Thyroid gland (tissue), 4 donors: ENCODE data around the gene PPP1R13B. TPM values are rescaled to one million over a fixed set of nuclear protein-coding genes. Genes with fewer than 3 reads are reported as not detected.
A peak's percentile ranks its signal among the peaks of the same experiment; 100 is the strongest.

Source experiments
- DNase-seq, 2 donors: peaks; one replicate each; pipeline ENCODE4 v3.0.0-alpha.2; 2019
- H3K27ac ChIP-seq, 3 donors: fragments of 200-600 bp; sonication (generic); 1 replicate in 2 of 3; 2 replicates in 1 of 3; pipeline ENCODE4 v1.5.1; 2016 to 2019; ENCODE audit warnings: mild to moderate bottlenecking in 1 of 3, moderate library complexity in 1 of 3
- H3K27me3 ChIP-seq: fragments of 200-600 bp; sonication (generic); one replicate; pipeline ENCODE4 v1.5.1; 2019
- H3K36me3 ChIP-seq, 2 donors: fragments of 200-600 bp; sonication (generic); one replicate each; pipeline ENCODE4 v1.5.1; 2016 to 2019
- H3K4me1 ChIP-seq, 2 donors: fragments of 200-600 bp; sonication (generic); one replicate each; pipeline ENCODE4 v1.5.1; 2017 to 2019
- H3K4me3 ChIP-seq, 3 donors: fragments of 200-600 bp; sonication (generic); replicated peaks in 1 of 3; 1 replicate in 2 of 3; 2 replicates in 1 of 3; pipeline ENCODE4 v1.5.1; 2016; ENCODE audit warnings: mild to moderate bottlenecking in 1 of 3
- H3K9me3 ChIP-seq: fragments of 200-600 bp; sonication (generic); one replicate; pipeline ENCODE4 v1.5.1; 2017
- POLR2A ChIP-seq, 2 donors: fragments of 450-650 bp; IDR thresholded peaks; one replicate each; pipeline ENCODE4 v1.6.1; 2017; ENCODE audit warnings: antibody characterized with exemption in 2 of 2, mild to moderate bottlenecking in 2 of 2, moderate library complexity in 1 of 2
- WGBS, 2 donors: methylation state at CpG; one replicate each; pipeline ENCODE4 v1.1.5; 2017; 5-methylcytosine and 5-hydroxymethylcytosine counted together
- intact Hi-C: fragments of 100-400 bp; cut with DNase I; formaldehyde crosslinking; loops from one replicate; pipeline ENCODE4 v1.15.1; 2023
- total RNA-seq, 4 donors: library from RNA; depleted of rRNA; stranded (reverse); fragments of >200 nt; gene quantifications; one replicate each; pipeline ENCODE4 v1.2.3, GENCODE V29; 2016
- TF ChIP-seq, protein P1 (sequence below), 6 experiments: fragments of 200-600 bp in 3 of 6; fragments of 450-650 bp in 3 of 6; sonication (generic) in 3 of 6; IDR thresholded peaks; one replicate each; pipeline ENCODE4 v1.5.1; 2016 to 2019; ENCODE audit warnings: antibody characterized with exemption in 6 of 6, mild to moderate bottlenecking in 2 of 6, inconsistent platforms in 1 of 6, moderate library complexity in 1 of 6

PPP1R13B gene
- total RNA-seq, 4 donors from 2014 or later = 77.0 to 131 (median 81.8) TPM

DNA sequence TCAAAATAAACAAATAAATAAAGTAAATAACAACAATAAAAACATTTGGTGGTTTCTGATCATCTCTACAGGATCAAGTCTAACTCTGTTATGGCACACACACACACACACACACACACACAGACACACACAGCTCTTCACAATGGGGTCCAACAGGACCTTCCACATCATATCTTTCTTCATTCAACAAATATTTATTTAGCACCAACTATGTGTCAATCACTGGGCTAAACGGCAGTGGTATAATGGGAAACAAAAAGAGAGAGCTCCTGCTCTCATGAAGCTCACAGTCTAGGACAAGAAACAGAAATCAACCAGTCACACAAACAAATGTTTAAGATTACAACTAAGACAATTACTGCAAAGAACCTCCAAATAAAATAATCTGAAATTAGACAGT is 9.3 kb downstream of the PPP1R13B start:
- Histone ChIP-seq H3K4me1 (peaks cover 51 to 52% of the 10 kb centered on the region in 2 donors), H3K9me3 (no peaks in the 10 kb centered on the region), H3K4me3 (no peak overlapping the region), H3K27me3 (no peaks in the 10 kb centered on the region), H3K36me3 (no peaks in the 10 kb centered on the region), H3K27ac (peak overlapping the region; percentile 56 to 88 (median 87))
- intact Hi-C loops = no loop called here
- no peak for DNase-seq
- TF ChIP-seq, protein P1, sequence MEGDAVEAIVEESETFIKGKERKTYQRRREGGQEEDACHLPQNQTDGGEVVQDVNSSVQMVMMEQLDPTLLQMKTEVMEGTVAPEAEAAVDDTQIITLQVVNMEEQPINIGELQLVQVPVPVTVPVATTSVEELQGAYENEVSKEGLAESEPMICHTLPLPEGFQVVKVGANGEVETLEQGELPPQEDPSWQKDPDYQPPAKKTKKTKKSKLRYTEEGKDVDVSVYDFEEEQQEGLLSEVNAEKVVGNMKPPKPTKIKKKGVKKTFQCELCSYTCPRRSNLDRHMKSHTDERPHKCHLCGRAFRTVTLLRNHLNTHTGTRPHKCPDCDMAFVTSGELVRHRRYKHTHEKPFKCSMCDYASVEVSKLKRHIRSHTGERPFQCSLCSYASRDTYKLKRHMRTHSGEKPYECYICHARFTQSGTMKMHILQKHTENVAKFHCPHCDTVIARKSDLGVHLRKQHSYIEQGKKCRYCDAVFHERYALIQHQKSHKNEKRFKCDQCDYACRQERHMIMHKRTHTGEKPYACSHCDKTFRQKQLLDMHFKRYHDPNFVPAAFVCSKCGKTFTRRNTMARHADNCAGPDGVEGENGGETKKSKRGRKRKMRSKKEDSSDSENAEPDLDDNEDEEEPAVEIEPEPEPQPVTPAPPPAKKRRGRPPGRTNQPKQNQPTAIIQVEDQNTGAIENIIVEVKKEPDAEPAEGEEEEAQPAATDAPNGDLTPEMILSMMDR (IDR thresholded peaks at IDR 0.05) = no peak
- TF ChIP-seq POLR2A (IDR thresholded peaks at IDR 0.05) = no peak
- WGBS, 2 donors = 63% methylated on average over 1 of the region's 1 CpG

DNA sequence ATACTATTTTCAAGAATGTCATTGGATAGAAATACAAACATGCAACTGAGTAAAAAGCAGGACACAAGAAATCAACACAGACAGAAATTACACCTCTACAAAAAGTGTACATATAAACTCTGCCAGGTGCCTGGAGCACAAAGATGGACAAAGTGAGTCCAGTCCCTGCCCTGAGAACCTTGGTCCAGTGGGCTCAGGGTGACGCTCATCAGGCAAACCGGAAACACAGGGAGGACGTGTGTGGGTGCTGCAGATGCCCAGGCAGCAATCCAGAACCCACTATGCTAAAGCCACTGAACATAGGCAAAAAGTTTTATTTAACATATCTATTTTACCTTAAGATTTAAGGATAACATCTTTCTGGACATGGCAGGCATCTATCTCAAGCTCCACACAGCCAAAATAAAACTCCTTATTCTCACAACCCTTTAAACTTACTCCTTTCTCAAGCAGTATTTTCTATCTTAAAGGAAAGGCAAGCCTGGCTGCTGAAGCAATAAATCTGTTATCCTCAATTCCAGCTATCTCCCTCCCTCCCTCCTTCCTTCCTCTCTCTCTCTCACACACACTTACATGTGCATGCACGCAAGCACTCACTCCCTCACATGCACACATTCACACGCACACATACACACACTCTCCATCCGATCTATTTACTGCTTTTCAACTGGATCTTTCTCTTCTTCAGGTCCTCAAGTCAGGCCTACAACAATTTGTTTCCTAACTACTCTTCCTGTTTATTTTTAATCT is 10.2 kb downstream of the PPP1R13B start:
- Histone ChIP-seq H3K4me3 (no peak overlapping the region), H3K27me3 (no peaks in the 10 kb centered on the region), H3K27ac (peak overlapping the region; percentile 56 to 88 (median 87)), H3K36me3 (no peaks in the 10 kb centered on the region), H3K9me3 (no peaks in the 10 kb centered on the region), H3K4me1 (peaks cover 42 to 44% of the 10 kb centered on the region in 2 donors)
- intact Hi-C loops = no loop called here
- no peak for TF ChIP-seq POLR2A (IDR thresholded peaks at IDR 0.05)
- TF ChIP-seq, protein P1 (IDR thresholded peaks at IDR 0.05) = no peak
- 37 to 47% methylated on average over 6 of the region's 6 CpGs for WGBS, 2 donors
- DNase-seq = no peak

DNA sequence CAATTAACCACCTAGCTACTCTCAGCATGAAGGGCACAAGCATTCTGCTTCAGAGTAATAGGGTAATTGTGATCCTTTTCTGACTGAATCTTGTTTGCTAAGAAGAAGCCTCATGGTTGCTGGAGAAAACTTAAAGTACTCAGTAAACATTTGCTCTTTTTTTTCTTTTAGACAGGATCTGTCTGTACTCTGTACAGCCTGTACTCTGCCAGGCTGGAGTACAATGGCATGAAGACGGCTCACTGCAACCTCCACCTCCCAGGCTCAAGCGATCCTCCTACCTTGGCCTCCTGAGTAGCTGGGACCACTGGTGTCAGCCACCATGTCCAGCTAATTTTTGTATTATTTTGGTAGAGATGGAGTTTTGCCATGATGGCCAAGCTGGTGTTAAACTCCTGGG is 12.4 kb downstream of the PPP1R13B start:
- H3K27ac ChIP-seq = no peak overlapping the region
- no peaks in the 10 kb centered on the region for H3K36me3 ChIP-seq
- H3K27me3 ChIP-seq = no peaks in the 10 kb centered on the region
- 95 to 97% methylated on average over 2 of the region's 2 CpGs for WGBS, 2 donors
- TF ChIP-seq, protein P1 (IDR thresholded peaks at IDR 0.05) = no peak
- TF ChIP-seq POLR2A (IDR thresholded peaks at IDR 0.05) = no peak
- peaks cover 34 to 43% of the 10 kb centered on the region in 2 donors for H3K4me1 ChIP-seq
- H3K9me3 ChIP-seq = no peaks in the 10 kb centered on the region
- intact Hi-C loops = no loop called here
- H3K4me3 ChIP-seq = no peak overlapping the region
- no peak for DNase-seq

DNA sequence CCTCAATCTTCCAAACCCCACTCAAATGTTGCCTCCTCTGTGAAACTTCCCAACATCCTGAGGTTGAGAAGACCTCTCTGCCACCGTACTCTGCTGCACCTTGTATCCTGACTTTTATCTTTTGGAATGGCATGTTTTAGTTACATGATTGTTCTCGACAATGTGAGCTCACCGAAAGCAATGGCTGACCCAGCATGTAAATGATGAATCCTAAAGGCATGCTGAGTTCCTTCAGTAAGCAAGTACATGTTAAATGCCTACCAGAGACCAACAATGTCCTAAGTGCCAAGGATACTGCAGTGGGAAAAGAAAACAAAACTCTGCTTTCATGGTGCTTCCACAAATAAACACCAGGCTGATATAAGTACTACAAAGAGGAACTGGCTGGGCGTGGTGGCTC is 13.7 kb downstream of the PPP1R13B start:
- Histone ChIP-seq H3K27me3 (no peaks in the 10 kb centered on the region), H3K27ac (peak overlapping the region in 1 of 3 donors; percentile 17), H3K4me1 (peaks cover 35 to 40% of the 10 kb centered on the region in 2 donors), H3K4me3 (no peak overlapping the region), H3K9me3 (no peaks in the 10 kb centered on the region), H3K36me3 (no peaks in the 10 kb centered on the region)
- DNase-seq = no peak
- intact Hi-C loops = no loop called here
- 87 to 92% methylated on average over 4 of the region's 4 CpGs for WGBS, 2 donors
- TF ChIP-seq, protein P1 (IDR thresholded peaks at IDR 0.05) = no peak
- TF ChIP-seq POLR2A (IDR thresholded peaks at IDR 0.05) = no peak

DNA sequence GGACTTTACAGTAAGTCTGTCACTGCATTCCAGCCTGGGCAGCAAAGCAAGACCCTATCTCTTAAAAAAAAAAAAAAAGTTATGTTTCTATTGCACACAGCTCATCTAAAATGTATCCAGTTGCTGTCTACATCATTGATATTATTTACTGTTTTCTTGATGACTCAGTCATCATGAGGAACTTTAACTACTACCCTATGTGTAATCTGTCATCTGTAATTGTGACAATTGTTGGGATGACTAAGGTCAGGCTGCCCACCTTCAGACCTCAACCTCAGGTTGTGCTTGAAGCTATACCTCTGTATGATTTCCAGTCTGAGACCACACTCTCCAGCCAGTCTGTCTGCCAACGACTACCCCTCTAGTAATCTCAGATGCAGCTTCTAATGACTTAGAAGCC is 15.3 kb downstream of the PPP1R13B start:
- H3K4me1 ChIP-seq = peaks cover 38 to 42% of the 10 kb centered on the region in 2 donors
- 67 to 75% methylated on average over 1 of the region's 1 CpG for WGBS, 2 donors
- no peak overlapping the region for H3K27ac ChIP-seq
- no peak for DNase-seq
- H3K9me3 ChIP-seq = no peaks in the 10 kb centered on the region
- intact Hi-C loops = no loop called here
- H3K4me3 ChIP-seq = no peak overlapping the region
- no peak for TF ChIP-seq POLR2A (IDR thresholded peaks at IDR 0.05)
- TF ChIP-seq, protein P1 (IDR thresholded peaks at IDR 0.05) = no peak
- no peaks in the 10 kb centered on the region for H3K27me3 ChIP-seq
- no peaks in the 10 kb centered on the region for H3K36me3 ChIP-seq
